Esophagus (tissue), 2 donors: ENCODE measurements around the gene MS4A6A. TPM values are rescaled to one million over a fixed set of nuclear protein-coding genes. Genes with fewer than 3 reads are reported as not detected.
"Not testable (repeated sequence)": the region's sequence is repeated elsewhere in the genome, so short reads cannot be mapped to it uniquely, and the experiment has no call there.

Source experiments
- H3K27ac ChIP-seq, 2 donors: one replicate each; pipeline ENCODE4 v1.5.1; 2013; ENCODE audit warnings: low read depth in 2 of 2, mild to moderate bottlenecking in 2 of 2, inconsistent platforms in 1 of 2, low read length in 1 of 2, moderate library complexity in 1 of 2
- H3K27me3 ChIP-seq, 2 donors: one replicate each; pipeline ENCODE4 v1.6.1; 2013; ENCODE audit warnings: low read length in 2 of 2, control low read depth in 1 of 2, mild to moderate bottlenecking in 1 of 2; ENCODE audit not compliant: insufficient read depth in 2 of 2, control insufficient read depth in 1 of 2
- H3K36me3 ChIP-seq, 2 donors: one replicate each; pipeline ENCODE4 v1.6.1; 2013; ENCODE audit warnings: low read length in 1 of 2; ENCODE audit not compliant: control insufficient read depth in 2 of 2, insufficient read depth in 2 of 2
- H3K4me1 ChIP-seq, 2 donors: one replicate each; pipeline ENCODE4 v1.6.1; 2013; ENCODE audit warnings: low read length in 1 of 2; ENCODE audit not compliant: control insufficient read depth in 2 of 2, insufficient read depth in 2 of 2
- H3K4me3 ChIP-seq, 2 donors: one replicate each; pipeline ENCODE4 v1.5.1; 2013; ENCODE audit warnings: low read length in 2 of 2, mild to moderate bottlenecking in 2 of 2, low read depth in 1 of 2, moderate library complexity in 1 of 2
- H3K9me3 ChIP-seq, 2 donors: one replicate each; pipeline ENCODE4 v1.6.1; 2013; ENCODE audit warnings: mild to moderate bottlenecking in 2 of 2, low read depth in 1 of 2, low read length in 1 of 2, moderate library complexity in 1 of 2; ENCODE audit not compliant: control insufficient read depth in 2 of 2, insufficient read depth in 1 of 2
- WGBS, 2 donors: extraction: QIAGEN DNeasy Blood & Tissue Kit; methylation state at CpG; one replicate each; pipeline ENCODE4 v1.1.7; 2013; 5-methylcytosine and 5-hydroxymethylcytosine counted together
- polyA plus RNA-seq, 2 donors: library from polyadenylated mRNA; stranded (reverse); fragments of 200-250 nt; gene quantifications; one replicate each; pipeline ENCODE4 v1.2.3, GENCODE V29; 2013
- donor health status: healthy with polysubstance abuse.
- donor health status: Bipolar disorder and iron deficiency.

Gene MS4A6A
- polyA plus RNA-seq, 2 donors, result 7.4 to 11.4 TPM

DNA sequence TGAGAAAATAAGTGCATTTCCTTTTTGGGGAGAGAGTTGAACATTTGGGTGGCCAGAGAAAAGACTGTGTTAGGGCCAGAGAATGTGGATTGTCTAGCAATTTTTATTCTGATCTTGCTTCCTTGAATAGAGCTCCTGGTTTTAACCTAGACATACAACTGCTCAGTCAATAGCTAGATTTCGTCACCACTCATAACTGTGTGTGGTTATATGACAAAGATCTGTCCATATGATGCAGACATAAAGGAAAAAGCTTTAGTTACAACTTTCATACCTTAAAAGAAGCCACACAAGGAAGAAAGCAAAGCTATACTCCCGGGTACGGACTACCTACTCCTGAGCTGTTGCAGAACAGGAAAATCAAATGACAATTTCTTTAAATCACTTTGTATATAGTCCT, 37.2 kb downstream of the MS4A6A start:
- WGBS, 2 donors, result 71 to 80% methylated on average over 3 of the region's 3 CpGs
- H3K4me3 ChIP-seq, result no peak overlapping the region

GRCh38 chr11:60143768-60144167, 39.1 kb downstream of the MS4A6A start:
- H3K36me3 ChIP-seq, result no peaks in the 10 kb centered on the region
- no peak overlapping the region for H3K4me3 ChIP-seq
- no peaks in the 10 kb centered on the region for H3K9me3 ChIP-seq
- H3K27me3 ChIP-seq, result no peaks in the 10 kb centered on the region
- no peaks in the 10 kb centered on the region for H3K4me1 ChIP-seq
- H3K27ac ChIP-seq, result no peak overlapping the region
- 76 to 89% methylated on average over 3 of the region's 3 CpGs for WGBS, 2 donors

More for the DNA sequence above, 37.2 kb downstream of the MS4A6A start:
- Histone ChIP-seq H3K9me3 (no peaks in the 10 kb centered on the region), H3K27me3 (no peaks in the 10 kb centered on the region), H3K4me1 (no peaks in the 10 kb centered on the region), H3K36me3 (no peaks in the 10 kb centered on the region), H3K27ac (no peak overlapping the region)

- H3K9me3 ChIP-seq, result peaks cover 8 to 12% of the 10 kb centered on the region in 2 donors
- H3K36me3 ChIP-seq, result no peaks in the 10 kb centered on the region
- H3K4me1 ChIP-seq, result no peaks in the 10 kb centered on the region
- no peak overlapping the region for H3K4me3 ChIP-seq
- H3K27me3 ChIP-seq, result no peaks in the 10 kb centered on the region
- WGBS, 2 donors, result 16 to 18% methylated on average over 1 of the region's 1 CpG
- H3K27ac ChIP-seq, result no peak overlapping the region
Measured at GRCh38 chr11:60133917-60134316, 49.0 kb downstream of the MS4A6A start.

GRCh38 chr11:60131912-60132311, 51.0 kb downstream of the MS4A6A start:
- Histone ChIP-seq H3K9me3 (peaks cover 8 to 12% of the 10 kb centered on the region in 2 donors), H3K27ac (no peak overlapping the region), H3K36me3 (no peaks in the 10 kb centered on the region), H3K27me3 (no peaks in the 10 kb centered on the region), H3K4me3 (no peak overlapping the region), H3K4me1 (no peaks in the 10 kb centered on the region)
- WGBS, 2 donors, result 70 to 73% methylated on average over 3 of the region's 3 CpGs

- H3K36me3 ChIP-seq, result no peaks in the 10 kb centered on the region
- H3K27me3 ChIP-seq, result no peaks in the 10 kb centered on the region
- H3K4me3 ChIP-seq, result no peak overlapping the region
- no peaks in the 10 kb centered on the region for H3K4me1 ChIP-seq
- H3K9me3 ChIP-seq, result peaks cover 3 to 6% of the 10 kb centered on the region in 2 donors
- no peak overlapping the region for H3K27ac ChIP-seq
Measured at GRCh38 chr11:60130496-60130895, 52.4 kb downstream of the MS4A6A start.

DNA sequence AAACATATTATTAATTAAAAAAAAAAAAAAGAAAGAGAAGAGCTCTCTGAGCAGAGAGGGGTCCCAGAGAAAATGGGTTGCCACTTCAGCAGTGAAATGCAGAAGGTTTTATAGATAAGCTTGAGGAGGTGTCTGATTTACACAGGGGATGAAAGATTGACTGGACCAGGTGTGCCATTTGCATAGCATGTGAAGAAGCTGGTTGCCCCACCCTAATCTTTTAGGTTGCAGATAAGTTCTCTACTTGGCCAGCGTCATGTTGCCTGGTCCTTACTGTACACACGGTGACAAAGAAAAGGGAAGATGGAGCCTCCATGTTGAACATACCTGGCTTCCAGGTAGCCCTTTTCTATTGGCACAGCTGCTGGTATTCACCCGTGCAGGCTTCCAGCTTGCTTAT, 53.0 kb downstream of the MS4A6A start:
- Histone ChIP-seq H3K9me3 (peaks cover 3 to 6% of the 10 kb centered on the region in 2 donors), H3K4me1 (no peaks in the 10 kb centered on the region), H3K36me3 (no peaks in the 10 kb centered on the region), H3K27me3 (no peaks in the 10 kb centered on the region), H3K4me3 (no peak overlapping the region), H3K27ac (no peak overlapping the region)
- WGBS, 2 donors, result 54 to 60% methylated on average over 3 of the region's 3 CpGs

- not testable (repeated sequence) for H3K4me1 ChIP-seq, H3K36me3 ChIP-seq, H3K9me3 ChIP-seq, H3K27ac ChIP-seq, H3K27me3 ChIP-seq, H3K4me3 ChIP-seq
- 94 to 95% methylated on average over 4 of the region's 4 CpGs for WGBS, 2 donors
Measured at GRCh38 chr11:60128866-60129265, 54.0 kb downstream of the MS4A6A start.

DNA sequence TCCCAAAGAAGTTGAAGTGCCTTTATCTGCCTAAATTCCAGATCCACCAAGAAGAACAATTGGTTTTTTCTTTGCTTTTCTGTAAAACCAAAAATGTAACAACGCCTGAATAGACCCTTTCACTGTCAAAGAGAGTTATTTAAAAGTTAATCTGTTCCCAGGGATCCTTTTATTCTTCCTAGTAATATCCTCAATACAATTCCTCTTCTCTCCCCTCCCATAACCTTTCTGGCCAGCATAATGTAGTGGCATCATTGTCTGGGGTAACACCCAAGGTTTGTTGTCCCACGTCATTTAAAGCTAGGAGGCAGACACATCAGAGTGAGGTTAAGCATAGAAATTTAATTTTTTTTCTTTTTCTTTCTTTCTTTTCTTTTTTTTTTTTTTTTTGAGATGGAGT, 54.5 kb downstream of the MS4A6A start:
- Histone ChIP-seq H3K4me1 (no peaks in the 10 kb centered on the region), H3K27ac (no peak overlapping the region), H3K4me3 (no peak overlapping the region), H3K36me3 (no peaks in the 10 kb centered on the region), H3K9me3 (no peaks in the 10 kb centered on the region), H3K27me3 (no peaks in the 10 kb centered on the region)
- WGBS, 2 donors, result 80 to 81% methylated on average over 2 of the region's 2 CpGs

- Histone ChIP-seq H3K4me3 (no peak overlapping the region), H3K9me3 (no peaks in the 10 kb centered on the region), H3K27me3 (no peaks in the 10 kb centered on the region), H3K36me3 (no peaks in the 10 kb centered on the region), H3K4me1 (no peaks in the 10 kb centered on the region), H3K27ac (no peak overlapping the region)
- WGBS, 2 donors, result 58 to 74% methylated on average over 3 of the region's 3 CpGs
Measured at GRCh38 chr11:60127311-60127811, 55.5 kb downstream of the MS4A6A start.

DNA sequence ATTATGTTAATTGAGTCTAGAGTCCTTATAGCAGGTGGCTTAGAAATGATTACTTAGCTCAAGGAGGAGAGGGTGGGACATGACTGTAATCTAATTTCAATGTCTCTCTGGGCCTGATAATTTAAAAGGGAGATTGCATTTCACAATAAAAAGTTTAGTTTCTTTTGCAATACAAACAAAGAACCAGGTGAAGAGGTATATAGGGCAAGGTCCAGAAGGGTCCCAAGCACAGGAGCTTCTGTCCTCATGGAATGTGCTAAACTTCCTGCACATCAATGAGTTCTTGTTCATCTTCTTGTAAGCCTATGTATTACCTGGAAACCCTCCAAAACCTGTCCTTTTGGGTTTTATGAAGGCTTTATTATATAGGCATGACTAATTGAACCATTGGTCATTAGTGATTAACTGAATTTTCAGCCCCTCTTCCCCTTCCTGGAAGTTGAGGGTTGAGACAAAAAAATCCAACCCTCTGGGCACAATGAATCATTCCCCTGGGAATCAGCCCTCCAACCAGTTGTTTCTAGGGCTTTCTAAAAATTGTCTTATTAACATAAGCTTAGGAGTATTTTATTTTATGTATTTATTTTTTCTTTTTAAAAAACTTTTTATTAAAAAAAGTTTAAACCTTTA, 56.8 kb downstream of the MS4A6A start:
- no peak overlapping the region for H3K27ac ChIP-seq

More for the DNA sequence above, 56.8 kb downstream of the MS4A6A start:
- H3K9me3 ChIP-seq, result no peaks in the 10 kb centered on the region
- no peaks in the 10 kb centered on the region for H3K4me1 ChIP-seq
- H3K4me3 ChIP-seq, result no peak overlapping the region
- H3K36me3 ChIP-seq, result no peaks in the 10 kb centered on the region
- H3K27me3 ChIP-seq, result no peaks in the 10 kb centered on the region
